Esophagus squamous epithelium (tissue), 5 donors: ENCODE measurements around the gene PTPRS. TPM values are rescaled to one million over a fixed set of nuclear protein-coding genes. Genes with fewer than 3 reads are reported as not detected.
A peak's percentile ranks its signal among the peaks of the same experiment; 100 is the strongest.

Source experiments
- DNase-seq: peaks from one replicate; lab custom pipeline; 2025; lab: John Stamatoyannopoulos, UW
- H3K27ac ChIP-seq, 4 donors: fragments of 200-600 bp; sonication (generic); one replicate each; pipeline ENCODE4 v1.5.1; 2016 to 2019; ENCODE audit warnings: mild to moderate bottlenecking in 1 of 4
- H3K27me3 ChIP-seq, 4 donors: fragments of 200-600 bp; sonication (generic); 1 replicate in 3 of 4; 2 replicates in 1 of 4; pipeline versions ENCODE4 v1.5.1 to v1.6.0; 2017 to 2021; ENCODE audit warnings: antibody characterized with exemption in 1 of 4
- H3K36me3 ChIP-seq, 3 donors: fragments of 200-600 bp; sonication (generic); one replicate each; pipeline ENCODE4 v1.5.1; 2016 to 2019
- H3K4me1 ChIP-seq, 3 donors: fragments of 200-600 bp; sonication (generic); one replicate each; pipeline ENCODE4 v1.5.1; 2017 to 2019
- H3K4me3 ChIP-seq, 4 donors: fragments of 200-600 bp; sonication (generic); 1 replicate in 3 of 4; 2 replicates in 1 of 4; pipeline ENCODE4 v1.5.1; 2016 to 2019; ENCODE audit warnings: mild to moderate bottlenecking in 2 of 4, moderate library complexity in 1 of 4
- H3K9me3 ChIP-seq, 3 donors: fragments of 200-600 bp; sonication (generic); one replicate each; pipeline ENCODE4 v1.5.1; 2016 to 2019
- CTCF ChIP-seq, 6 experiments: fragments of 450-650 bp in 4 of 6; fragments of 200-600 bp in 2 of 6; sonication (generic) in 2 of 6; IDR thresholded peaks; one replicate each; pipeline ENCODE4 v1.5.1; 2016 to 2019; ENCODE audit warnings: antibody characterized with exemption in 6 of 6, mild to moderate bottlenecking in 4 of 6, moderate library complexity in 4 of 6
- POLR2A ChIP-seq, 4 donors: fragments of 450-650 bp; IDR thresholded peaks; one replicate each; pipeline ENCODE4 v1.6.1; 2017; ENCODE audit warnings: antibody characterized with exemption in 4 of 4, mild to moderate bottlenecking in 4 of 4, moderate library complexity in 3 of 4
- WGBS, 2 donors: methylation state at CpG; one replicate each; pipeline ENCODE4 v1.1.5; 2018; 5-methylcytosine and 5-hydroxymethylcytosine counted together
- intact Hi-C: fragments of 100-400 bp; cut with DNase I; formaldehyde crosslinking; loops from one replicate; pipeline ENCODE4 v1.15.0; 2022
- total RNA-seq, 4 donors: library from RNA; depleted of rRNA; stranded (reverse); fragments of >200 nt; gene quantifications; one replicate each; pipeline ENCODE4 v1.1.0, GENCODE V29; 2016
- donor health status: DM: yes; HTN: yes; CAD: no.

Gene PTPRS
- total RNA-seq, 4 donors from 2014 or later: 61.7 to 173 (median 86.6) TPM

- no peaks in the 10 kb centered on the region for H3K36me3 ChIP-seq
- TF ChIP-seq POLR2A (IDR thresholded peaks at IDR 0.05): no peak
- TF ChIP-seq CTCF (IDR thresholded peaks at IDR 0.05): no peak
- no peak for DNase-seq
- intact Hi-C loops: no loop called here
- peaks cover 0 to under 1% (median 0%) of the 10 kb centered on the region in 4 donors for H3K27me3 ChIP-seq
- H3K27ac ChIP-seq: no peak overlapping the region
- H3K9me3 ChIP-seq: peaks cover 0 to 34% (median 26%) of the 10 kb centered on the region in 3 donors
- H3K4me1 ChIP-seq: no peaks in the 10 kb centered on the region
- WGBS, 2 donors: 81 to 88% methylated on average over 9 of the region's 9 CpGs
- H3K4me3 ChIP-seq: no peak overlapping the region
Measured at GRCh38 chr19:5380215-5380919, 39.8 kb upstream of the PTPRS start.

- WGBS, 2 donors: 92 to 93% methylated on average over 4 of the region's 4 CpGs
- no peaks in the 10 kb centered on the region for H3K36me3 ChIP-seq
- peaks cover 0 to 13% (median 6%) of the 10 kb centered on the region in 3 donors for H3K9me3 ChIP-seq
- peaks cover 0 to 16% (median 0%) of the 10 kb centered on the region in 4 donors for H3K27me3 ChIP-seq
- no peak for TF ChIP-seq POLR2A (IDR thresholded peaks at IDR 0.05)
- TF ChIP-seq CTCF (IDR thresholded peaks at IDR 0.05): no peak
- H3K4me3 ChIP-seq: no peak overlapping the region
- no peak overlapping the region for H3K27ac ChIP-seq
- H3K4me1 ChIP-seq: no peaks in the 10 kb centered on the region
- no peak for DNase-seq
- intact Hi-C loops: no loop called here
Measured at GRCh38 chr19:5376928-5377327, 36.3 kb upstream of the PTPRS start.

- intact Hi-C loops: no loop called here
- Histone ChIP-seq H3K9me3 (no peaks in the 10 kb centered on the region), H3K4me3 (no peak overlapping the region), H3K27me3 (peaks cover 0 to 41% (median 0%) of the 10 kb centered on the region in 4 donors), H3K27ac (no peak overlapping the region), H3K4me1 (no peaks in the 10 kb centered on the region), H3K36me3 (no peaks in the 10 kb centered on the region)
- DNase-seq: no peak
- TF ChIP-seq POLR2A (IDR thresholded peaks at IDR 0.05) (no peak), CTCF (IDR thresholded peaks at IDR 0.05) (no peak)
- 73 to 89% methylated on average over 3 to 4 of the region's 4 CpGs for WGBS, 2 donors
Measured at GRCh38 chr19:5372572-5373200, 32.1 kb upstream of the PTPRS start.

GRCh38 chr19:5369962-5370367 is 29.4 kb upstream of the PTPRS start:
- Histone ChIP-seq H3K9me3 (no peaks in the 10 kb centered on the region), H3K4me3 (no peak overlapping the region), H3K4me1 (no peaks in the 10 kb centered on the region), H3K27me3 (peaks cover 0 to 55% (median 0%) of the 10 kb centered on the region in 4 donors), H3K27ac (no peak overlapping the region), H3K36me3 (no peaks in the 10 kb centered on the region)
- 20 to 33% methylated on average over 8 of the region's 8 CpGs for WGBS, 2 donors
- DNase-seq: no peak
- TF ChIP-seq CTCF (IDR thresholded peaks at IDR 0.05) (peak in 5 of 6 experiments; percentile 44 to 69 (median 58)), POLR2A (IDR thresholded peaks at IDR 0.05) (no peak)
- intact Hi-C loops: loop anchor here (10.0 kb wide), 1 partner anchor 315 kb away; no protein-coding TSS in a partner anchor

DNA sequence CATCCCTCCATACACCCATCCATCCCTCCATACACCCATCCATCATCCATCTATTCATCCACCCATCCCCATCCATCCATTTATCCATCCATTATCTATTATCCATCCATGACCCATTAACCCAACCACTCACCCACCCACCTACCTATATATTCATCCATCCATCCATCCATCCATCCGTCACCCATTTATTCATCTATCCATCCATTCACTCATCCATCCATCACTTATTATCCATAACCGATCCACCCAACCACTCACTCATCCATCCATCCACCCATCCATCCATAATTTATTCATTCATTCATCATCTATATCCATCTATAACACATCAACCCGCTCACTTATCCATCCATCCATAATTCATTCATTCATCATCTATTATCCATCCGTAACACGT is 28.7 kb upstream of the PTPRS start:
- intact Hi-C loops: loop anchor here (10.0 kb wide), 1 partner anchor 315 kb away; no protein-coding TSS in a partner anchor
- Histone ChIP-seq H3K9me3 (no peaks in the 10 kb centered on the region), H3K4me1 (no peaks in the 10 kb centered on the region), H3K27me3 (peaks cover 0 to 56% (median 0%) of the 10 kb centered on the region in 4 donors), H3K27ac (no peak overlapping the region), H3K36me3 (no peaks in the 10 kb centered on the region), H3K4me3 (no peak overlapping the region)
- DNase-seq: no peak
- TF ChIP-seq CTCF (IDR thresholded peaks at IDR 0.05) (no peak), POLR2A (IDR thresholded peaks at IDR 0.05) (no peak)
- 88 to 91% methylated on average over 5 of the region's 5 CpGs for WGBS, 2 donors
